Measurements from ENCODE around the gene CD274.

CD274 gene

GRCh38 chr9:5483306-5483705, 33.0 kb downstream of the CD274 start:
- Histone ChIP-seq H2AFZ (ENCODE audit: low read depth, low read length) (no peak overlapping the region), H3K4me3 (ENCODE audit: low read depth in 1 of 2, low read length in 2 of 2) (no peak overlapping the region), H3K27me3 (ENCODE audit: insufficient read depth, low read length, poor library complexity) (no peaks in the 10 kb centered on the region), H3K4me1 (ENCODE audit: insufficient read depth, low read length) (no peaks in the 10 kb centered on the region), H3K9me3 (ENCODE audit: insufficient read depth, low read length, severe bottlenecking) (no peaks in the 10 kb centered on the region), H3K36me3 (ENCODE audit: insufficient read depth, low read length) (no peaks in the 10 kb centered on the region), H4K20me1 (ENCODE audit: insufficient read depth, low read length) (no peaks in the 10 kb centered on the region), H3K4me2 (ENCODE audit: insufficient read depth, low read length) (no peak overlapping the region), H3K9ac (ENCODE audit: low read depth, low read length) (no peak overlapping the region), H3K79me2 (ENCODE audit: insufficient read depth, low read length) (no peaks in the 10 kb centered on the region), H3K27ac (ENCODE audit: low read length) (no peak overlapping the region)
- DNase-seq (no peak), ATAC-seq (ENCODE audit: insufficient read depth, low read depth) (no peak)
- TF ChIP-seq EZH2 (IDR thresholded peaks at IDR 0.05; ENCODE audit: borderline replicate concordance, low read depth, low read length, severe bottlenecking) (no peak), CTCF (IDR thresholded peaks at IDR 0.05; ENCODE audit: borderline replicate concordance, extremely low read depth, low read length, poor library complexity, severe bottlenecking) (no peak)

DNA sequence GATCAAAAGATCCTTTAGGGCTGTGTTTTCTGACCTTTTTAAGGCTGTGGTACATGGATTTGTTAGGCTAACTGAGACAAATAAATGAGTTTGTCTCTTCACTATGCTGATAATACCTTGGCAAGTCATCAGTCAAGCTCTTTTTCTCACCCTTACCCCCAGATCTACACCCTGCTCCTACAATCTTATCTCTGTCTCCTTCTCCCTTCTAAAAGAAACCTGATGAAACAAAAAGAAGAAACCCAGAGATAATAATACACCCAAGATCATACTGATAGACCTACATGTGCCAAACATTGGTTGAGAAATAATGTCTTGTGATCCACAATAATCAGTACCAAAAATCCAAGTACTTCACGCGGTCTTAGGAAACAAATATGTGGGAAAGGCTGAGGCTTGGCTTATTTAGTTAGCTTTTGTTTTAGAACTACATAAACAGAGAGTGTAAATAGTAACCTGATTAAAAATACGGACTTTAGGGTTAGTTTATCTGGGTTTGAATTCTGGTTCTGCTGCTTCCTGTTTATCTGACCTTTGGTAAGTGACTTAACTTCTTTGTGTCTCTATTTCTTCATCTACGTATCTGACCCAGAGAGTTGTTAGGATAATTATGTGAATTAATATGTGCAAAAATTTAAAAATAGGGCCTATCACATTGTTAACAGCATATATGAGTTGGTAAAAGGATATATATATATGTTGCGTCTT, 35.2 kb downstream of the CD274 start:
- H3K79me2 ChIP-seq (ENCODE audit: insufficient read depth, low read length) = no peaks in the 10 kb centered on the region
- DNase-seq = no peak
- no peak overlapping the region for H3K9ac ChIP-seq (ENCODE audit: low read depth, low read length)
- no peaks in the 10 kb centered on the region for H4K20me1 ChIP-seq (ENCODE audit: insufficient read depth, low read length)
- H3K9me3 ChIP-seq (ENCODE audit: insufficient read depth, low read length, severe bottlenecking) = no peaks in the 10 kb centered on the region
- no peak overlapping the region for H2AFZ ChIP-seq (ENCODE audit: low read depth, low read length)
- H3K36me3 ChIP-seq (ENCODE audit: insufficient read depth, low read length) = no peaks in the 10 kb centered on the region
- no peak for TF ChIP-seq EZH2 (IDR thresholded peaks at IDR 0.05; ENCODE audit: borderline replicate concordance, low read depth, low read length, severe bottlenecking)
- TF ChIP-seq CTCF (IDR thresholded peaks at IDR 0.05; ENCODE audit: borderline replicate concordance, extremely low read depth, low read length, poor library complexity, severe bottlenecking) = no peak
- H3K4me3 ChIP-seq (ENCODE audit: low read depth in 1 of 2, low read length in 2 of 2) = no peak overlapping the region
- H3K4me2 ChIP-seq (ENCODE audit: insufficient read depth, low read length) = no peak overlapping the region
- no peaks in the 10 kb centered on the region for H3K27me3 ChIP-seq (ENCODE audit: insufficient read depth, low read length, poor library complexity)
- H3K27ac ChIP-seq (ENCODE audit: low read length) = no peak overlapping the region
- ATAC-seq (ENCODE audit: insufficient read depth, low read depth) = no peak
- no peaks in the 10 kb centered on the region for H3K4me1 ChIP-seq (ENCODE audit: insufficient read depth, low read length)

DNA sequence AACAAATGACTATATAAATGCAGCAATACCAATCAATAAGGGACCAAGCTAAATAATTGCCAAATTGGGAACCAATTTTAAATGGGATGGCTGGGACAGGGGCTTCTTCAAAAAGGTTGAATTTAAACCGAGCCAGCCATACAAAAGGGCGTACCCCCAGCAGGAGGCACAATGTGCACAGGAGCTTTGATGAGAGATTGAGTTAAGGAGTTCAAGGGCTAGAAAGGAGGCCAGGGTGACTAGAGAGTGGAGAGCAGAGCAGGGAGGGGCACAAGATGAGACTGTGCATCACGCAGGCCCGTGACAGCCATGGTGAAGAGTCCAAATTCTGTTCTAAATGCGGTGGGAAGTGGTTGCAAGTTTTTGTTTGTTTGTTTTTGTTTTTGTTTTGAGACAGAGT, 36.6 kb downstream of the CD274 start:
- no peak overlapping the region for H2AFZ ChIP-seq (ENCODE audit: low read depth, low read length)
- H4K20me1 ChIP-seq (ENCODE audit: insufficient read depth, low read length) = no peaks in the 10 kb centered on the region
- no peak overlapping the region for H3K27ac ChIP-seq (ENCODE audit: low read length)
- H3K79me2 ChIP-seq (ENCODE audit: insufficient read depth, low read length) = no peaks in the 10 kb centered on the region
- H3K4me2 ChIP-seq (ENCODE audit: insufficient read depth, low read length) = no peak overlapping the region
- DNase-seq = no peak
- no peaks in the 10 kb centered on the region for H3K27me3 ChIP-seq (ENCODE audit: insufficient read depth, low read length, poor library complexity)
- no peak for ATAC-seq (ENCODE audit: insufficient read depth, low read depth)
- H3K4me1 ChIP-seq (ENCODE audit: insufficient read depth, low read length) = no peaks in the 10 kb centered on the region
- H3K4me3 ChIP-seq (ENCODE audit: low read depth in 1 of 2, low read length in 2 of 2) = no peak overlapping the region
- TF ChIP-seq EZH2 (IDR thresholded peaks at IDR 0.05; ENCODE audit: borderline replicate concordance, low read depth, low read length, severe bottlenecking) = no peak
- TF ChIP-seq CTCF (IDR thresholded peaks at IDR 0.05; ENCODE audit: borderline replicate concordance, extremely low read depth, low read length, poor library complexity, severe bottlenecking) = no peak
- H3K36me3 ChIP-seq (ENCODE audit: insufficient read depth, low read length) = no peaks in the 10 kb centered on the region
- H3K9ac ChIP-seq (ENCODE audit: low read depth, low read length) = no peak overlapping the region
- H3K9me3 ChIP-seq (ENCODE audit: insufficient read depth, low read length, severe bottlenecking) = no peaks in the 10 kb centered on the region

Measured in DND-41 (cell line).